DOHH2 (cell line): ENCODE data around the gene ALG5.

Experiments
- H3F3A ChIP-seq: fragments of 200-600 bp; sonication (generic), shearing (Covaris generic); 2 replicates; pipeline ENCODE4 v1.6.0; 2016; ENCODE audit warnings: antibody characterized with exemption, mild to moderate bottlenecking; ENCODE audit not compliant: control insufficient read depth, insufficient read depth
- H3K27ac ChIP-seq: fragments of 200-600 bp; sonication (generic); 2 replicates; pipeline ENCODE4 v1.5.1; 2014; ENCODE audit warnings: low read depth, mild to moderate bottlenecking, low read length, moderate library complexity
- H3K27me3 ChIP-seq: fragments of 200-600 bp; sonication (generic); 2 replicates; pipeline ENCODE4 v1.6.1; 2014; ENCODE audit warnings: mild to moderate bottlenecking, low read length, mixed read lengths; ENCODE audit not compliant: control insufficient read depth
- H3K36me3 ChIP-seq: fragments of 200-600 bp; sonication (generic); 2 replicates; pipeline ENCODE4 v1.6.1; 2014; ENCODE audit warnings: mild to moderate bottlenecking, low read length, moderate library complexity, mixed read lengths; ENCODE audit not compliant: control insufficient read depth
- H3K4me1 ChIP-seq: fragments of 200-600 bp; sonication (generic); 2 replicates; pipeline ENCODE4 v1.6.1; 2014; ENCODE audit warnings: mild to moderate bottlenecking, low read length, mixed read lengths; ENCODE audit not compliant: control insufficient read depth
- H3K4me2 ChIP-seq: fragments of 200-600 bp; sonication (generic); 2 replicates; pipeline ENCODE4 v1.6.0; 2014; ENCODE audit warnings: mild to moderate bottlenecking, low read length, moderate library complexity
- H3K4me3 ChIP-seq: fragments of 200-600 bp; sonication (generic); 2 replicates; pipeline ENCODE4 v1.5.1; 2014; ENCODE audit warnings: mild to moderate bottlenecking, low read length, mixed read lengths
- H3K79me2 ChIP-seq: fragments of 200-600 bp; sonication (generic); 2 replicates; pipeline ENCODE4 v1.6.1; 2014; ENCODE audit warnings: mild to moderate bottlenecking, low read length, mixed read lengths; ENCODE audit not compliant: control insufficient read depth
- H3K9me2 ChIP-seq: fragments of 200-600 bp; sonication (generic); replicated peaks from 2 replicates; pipeline ENCODE4 v1.6.1; 2014; ENCODE audit warnings: mild to moderate bottlenecking, low read length, mixed read lengths; ENCODE audit not compliant: control insufficient read depth
- H3K9me3 ChIP-seq: fragments of 200-600 bp; sonication (generic); 2 replicates; pipeline ENCODE4 v1.6.1; 2014; ENCODE audit warnings: antibody characterized with exemption, low read length, mixed read lengths; ENCODE audit not compliant: control insufficient read depth, insufficient read depth
- H4K20me1 ChIP-seq: fragments of 200-600 bp; sonication (generic); 2 replicates; pipeline ENCODE4 v1.6.0; 2014; ENCODE audit warnings: low read depth, mild to moderate bottlenecking, antibody characterized with exemption, low read length, moderate library complexity; ENCODE audit not compliant: control insufficient read depth, insufficient read depth
- CTCF ChIP-seq: fragments of 200-600 bp; sonication (generic); IDR thresholded peaks from one replicate; pipeline ENCODE4 v1.5.1; 2014; ENCODE audit warnings: antibody characterized with exemption, mild to moderate bottlenecking, low read depth, low read length; ENCODE audit not compliant: poor library complexity, severe bottlenecking
- EZH2phosphoT487 ChIP-seq: fragments of 200-600 bp; sonication (generic); IDR thresholded peaks from 2 replicates; pipeline ENCODE4 v1.6.1; 2017; ENCODE audit warnings: borderline replicate concordance, mild to moderate bottlenecking, antibody characterized with exemption, low read length, moderate library complexity, mixed read lengths

Gene ALG5

GRCh38 chr13:36999054-36999714 lies at the start of gene ALG5:
TSS of gene ALG5 (minus strand) at chr13:36999340. CDS start at chr13:36999300, 40 bp downstream.
- no peaks in the 10 kb centered on the region for H3K9me2 ChIP-seq
- H3K27ac ChIP-seq: peak within 1 kb of the TSS; percentile 93

GRCh38 chr13:37047846-37048245 lies 48.7 kb upstream of the ALG5 start:
- no peak overlapping the region for H3K4me2 ChIP-seq
- H3K79me2 ChIP-seq: peaks cover 35% of the 10 kb centered on the region
- H3K9me2 ChIP-seq: no peaks in the 10 kb centered on the region
- peaks cover 4% of the 10 kb centered on the region; the same call in 1 of the 2 replicates for H3K4me1 ChIP-seq
- no peak overlapping the region for H3K4me3 ChIP-seq
- 0 out of 2 replicates have a peak, but pooled peaks cover 2% of the 10 kb centered on the region for H3F3A ChIP-seq
- H4K20me1 ChIP-seq: no peaks in the 10 kb centered on the region
- H3K27ac ChIP-seq: no peak overlapping the region
- no peaks in the 10 kb centered on the region for H3K9me3 ChIP-seq
- no peaks in the 10 kb centered on the region for H3K27me3 ChIP-seq
- peaks cover 63% of the 10 kb centered on the region for H3K36me3 ChIP-seq
- no peak for TF ChIP-seq CTCF
- no peak for TF ChIP-seq EZH2phosphoT487

More at GRCh38 chr13:36999054-36999714, at the start of gene ALG5:
- TF ChIP-seq EZH2phosphoT487 (no peak), CTCF (peak; percentile 90)
- peaks cover 10% of the 10 kb centered on the region for H4K20me1 ChIP-seq
- no peaks in the 10 kb centered on the region for H3K27me3 ChIP-seq
- peaks cover 23% of the 10 kb centered on the region for H3K4me1 ChIP-seq
- no peaks in the 10 kb centered on the region for H3K9me3 ChIP-seq
- peak within 1 kb of the TSS; percentile 89 for H3K4me3 ChIP-seq
- H3F3A ChIP-seq: peaks cover 14% of the 10 kb centered on the region
- H3K4me2 ChIP-seq: peak within 1 kb of the TSS; percentile 88
- H3K36me3 ChIP-seq: peaks cover 69% of the 10 kb centered on the region
- peaks cover 84% of the 10 kb centered on the region for H3K79me2 ChIP-seq

GRCh38 chr13:37047032-37047431 lies 47.9 kb upstream of the ALG5 start:
- Histone ChIP-seq H3K9me2 (no peaks in the 10 kb centered on the region), H3K4me3 (no peak overlapping the region), H3K36me3 (peaks cover 72% of the 10 kb centered on the region), H3K79me2 (peaks cover 27% of the 10 kb centered on the region), H3K4me2 (no peak overlapping the region), H3K9me3 (no peaks in the 10 kb centered on the region), H3F3A (0 out of 2 replicates have a peak, but pooled peaks cover 2% of the 10 kb centered on the region), H4K20me1 (no peaks in the 10 kb centered on the region), H3K27me3 (no peaks in the 10 kb centered on the region), H3K27ac (no peak overlapping the region), H3K4me1 (peaks cover 4% of the 10 kb centered on the region; the same call in 1 of the 2 replicates)
- TF ChIP-seq EZH2phosphoT487 (no peak), CTCF (no peak)
